Measurements from ENCODE around the gene LRRC7.

DNA sequence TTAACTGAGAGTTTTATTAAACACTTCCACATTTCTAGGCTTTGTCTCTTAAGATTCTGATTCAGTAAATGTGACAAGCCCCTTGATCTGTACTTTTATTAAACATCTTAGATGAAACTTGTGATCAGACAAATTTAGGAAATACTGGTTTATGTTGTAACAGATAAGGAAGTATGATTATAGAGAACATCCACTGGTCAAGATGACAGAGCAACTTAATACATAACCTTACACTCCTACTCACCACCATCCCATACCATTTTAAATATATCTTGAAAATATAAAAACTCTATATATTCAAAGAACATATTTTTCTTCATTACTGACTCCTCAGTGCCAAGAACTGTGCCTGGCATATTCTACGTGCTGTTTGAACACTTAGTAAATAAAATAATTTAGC, 420.2 kb downstream of the LRRC7 start:
- TF ChIP-seq, protein P1, sequence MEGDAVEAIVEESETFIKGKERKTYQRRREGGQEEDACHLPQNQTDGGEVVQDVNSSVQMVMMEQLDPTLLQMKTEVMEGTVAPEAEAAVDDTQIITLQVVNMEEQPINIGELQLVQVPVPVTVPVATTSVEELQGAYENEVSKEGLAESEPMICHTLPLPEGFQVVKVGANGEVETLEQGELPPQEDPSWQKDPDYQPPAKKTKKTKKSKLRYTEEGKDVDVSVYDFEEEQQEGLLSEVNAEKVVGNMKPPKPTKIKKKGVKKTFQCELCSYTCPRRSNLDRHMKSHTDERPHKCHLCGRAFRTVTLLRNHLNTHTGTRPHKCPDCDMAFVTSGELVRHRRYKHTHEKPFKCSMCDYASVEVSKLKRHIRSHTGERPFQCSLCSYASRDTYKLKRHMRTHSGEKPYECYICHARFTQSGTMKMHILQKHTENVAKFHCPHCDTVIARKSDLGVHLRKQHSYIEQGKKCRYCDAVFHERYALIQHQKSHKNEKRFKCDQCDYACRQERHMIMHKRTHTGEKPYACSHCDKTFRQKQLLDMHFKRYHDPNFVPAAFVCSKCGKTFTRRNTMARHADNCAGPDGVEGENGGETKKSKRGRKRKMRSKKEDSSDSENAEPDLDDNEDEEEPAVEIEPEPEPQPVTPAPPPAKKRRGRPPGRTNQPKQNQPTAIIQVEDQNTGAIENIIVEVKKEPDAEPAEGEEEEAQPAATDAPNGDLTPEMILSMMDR (IDR thresholded peaks at IDR 0.05), result no peak
- TF ChIP-seq POLR2A (IDR thresholded peaks at IDR 0.05), result no peak

Measured in ovary (tissue), 3 donors.